Measurements from ENCODE around the gene LILRB5. TPM values are rescaled to one million over a fixed set of nuclear protein-coding genes. Genes with fewer than 3 reads are reported as not detected.
"Not testable (repeated sequence)": the region's sequence is repeated elsewhere in the genome, so short reads cannot be mapped to it uniquely, and the experiment has no call there.

Gene LILRB5
- polyA plus RNA-seq, 2 of the 4 experiments (the other 2 are of a cell fraction): not detected

DNA sequence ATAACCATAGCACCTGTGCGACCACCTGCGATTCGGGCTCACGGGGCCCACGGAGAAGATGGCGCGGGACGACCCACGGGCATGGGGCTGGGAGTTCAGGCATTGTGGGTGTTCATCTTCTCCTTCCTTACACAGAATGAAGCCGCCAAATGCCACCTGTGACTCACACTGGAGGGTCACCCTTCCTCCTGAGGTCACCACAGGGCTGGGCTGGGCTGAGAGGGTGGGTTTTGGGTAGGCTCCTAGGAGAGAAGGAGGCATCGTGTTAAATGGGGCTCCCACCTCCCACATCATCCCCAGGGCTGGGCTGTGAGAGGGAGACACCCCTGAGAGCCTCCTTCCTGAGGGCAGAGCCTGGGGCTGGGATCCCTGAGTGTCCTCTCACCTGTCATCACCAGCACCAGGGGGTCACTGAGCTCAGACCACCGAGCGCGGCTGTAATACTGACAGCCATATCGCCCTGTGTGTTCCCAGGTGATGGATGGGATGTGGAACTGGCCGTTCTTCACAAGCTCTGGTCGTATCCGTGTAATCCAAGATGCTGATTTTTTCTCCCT, 22.4 kb upstream of the LILRB5 start:
- H3K27ac ChIP-seq: no peak overlapping the region
- no peak for DNase-seq (ENCODE audit: low read depth in 1 of 2, low spot score in 1 of 2)
- FAIRE-seq: no peak
- no peaks in the 10 kb centered on the region for H3K9me3 ChIP-seq
- H3K4me3 ChIP-seq: no peak overlapping the region
- CTCF ChIA-PET: interaction anchor here (1.1 to 5.4 kb wide), 2 partner anchors 13 to 18 kb away, joined by 3 to 28 read pairs; no protein-coding TSS in a partner anchor
- H3K4me1 ChIP-seq: no peaks in the 10 kb centered on the region
- no peak for TF ChIP-seq BCL3 (IDR thresholded peaks at IDR 0.05)
- no peak for TF ChIP-seq HOXB5 (CRISPR knock-in tag; IDR thresholded peaks at IDR 0.05)
- no peak for TF ChIP-seq RNF2 (IDR thresholded peaks at IDR 0.05; ENCODE audit: borderline replicate concordance, low read depth)
- no peak for TF ChIP-seq HOXA7 (CRISPR knock-in tag; IDR thresholded peaks at IDR 0.05)
- TF ChIP-seq TP53 (CRISPR knock-in tag; IDR thresholded peaks at IDR 0.05): no peak
- TF ChIP-seq NPAS2 (CRISPR knock-in tag; IDR thresholded peaks at IDR 0.05; ENCODE audit: borderline replicate concordance): no peak
- TF ChIP-seq CEBPB (IDR thresholded peaks at IDR 0.05): no peak
- POLR2A ChIA-PET: no interaction called here
- WGBS (ENCODE audit: missing lambda C conversion rate): 5% methylated on average over 18 of the region's 18 CpGs
- ATAC-seq: peak in 1 of 2 experiments; percentile 28; a peak in 2 of 6 replicates
- H3K4me2 ChIP-seq: no peak overlapping the region

- CTCF ChIA-PET: interaction anchor here (5.4 kb wide), 1 partner anchor 12 kb away, joined by 28 read pairs; no protein-coding TSS in a partner anchor
- ATAC-seq; FAIRE-seq; DNase-seq (ENCODE audit: low read depth in 1 of 2, low spot score in 1 of 2); H3K4me1 ChIP-seq; H3K4me3 ChIP-seq; H3K27ac ChIP-seq; H3K9me3 ChIP-seq; H3K4me2 ChIP-seq; POLR2A ChIA-PET: not testable (repeated sequence)
- 25% methylated on average over 15 of the region's 15 CpGs for WGBS (ENCODE audit: missing lambda C conversion rate)
These were observed 21.6 kb upstream of the LILRB5 start for GRCh38 chr19:54278571-54279195.

DNA sequence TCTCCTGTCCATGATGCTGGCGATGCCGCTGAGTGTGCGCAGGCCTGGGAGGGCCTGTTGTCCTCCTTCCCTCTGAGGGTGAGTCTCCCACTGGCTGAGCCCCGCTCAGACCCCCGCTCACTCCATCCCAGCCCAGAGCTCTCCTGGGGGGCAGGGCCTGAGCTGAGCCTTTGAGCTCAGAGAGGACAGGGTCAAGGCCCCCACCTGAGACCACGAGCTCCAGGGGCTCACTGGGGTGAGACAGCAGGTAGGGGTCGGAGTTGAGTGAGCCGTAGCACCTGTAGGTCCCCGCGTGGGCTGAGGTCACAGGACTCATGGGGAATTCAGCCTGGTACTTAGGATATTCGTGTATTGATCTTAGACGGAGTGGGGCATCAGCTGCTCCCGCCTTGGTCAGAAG, 21.0 kb upstream of the LILRB5 start:
- H3K4me1 ChIP-seq; POLR2A ChIA-PET; H3K27ac ChIP-seq; DNase-seq (ENCODE audit: low read depth in 1 of 2, low spot score in 1 of 2); H3K9me3 ChIP-seq; FAIRE-seq; H3K4me2 ChIP-seq; H3K4me3 ChIP-seq: not testable (repeated sequence)
- WGBS (ENCODE audit: missing lambda C conversion rate): 66% methylated on average over 11 of the region's 13 CpGs
- ATAC-seq: peak in 1 of 2 experiments; percentile 8; a peak in 1 of 6 replicates
- CTCF ChIA-PET: interaction anchor here (5.4 kb wide), 1 partner anchor 12 kb away, joined by 28 read pairs; no protein-coding TSS in a partner anchor

DNA sequence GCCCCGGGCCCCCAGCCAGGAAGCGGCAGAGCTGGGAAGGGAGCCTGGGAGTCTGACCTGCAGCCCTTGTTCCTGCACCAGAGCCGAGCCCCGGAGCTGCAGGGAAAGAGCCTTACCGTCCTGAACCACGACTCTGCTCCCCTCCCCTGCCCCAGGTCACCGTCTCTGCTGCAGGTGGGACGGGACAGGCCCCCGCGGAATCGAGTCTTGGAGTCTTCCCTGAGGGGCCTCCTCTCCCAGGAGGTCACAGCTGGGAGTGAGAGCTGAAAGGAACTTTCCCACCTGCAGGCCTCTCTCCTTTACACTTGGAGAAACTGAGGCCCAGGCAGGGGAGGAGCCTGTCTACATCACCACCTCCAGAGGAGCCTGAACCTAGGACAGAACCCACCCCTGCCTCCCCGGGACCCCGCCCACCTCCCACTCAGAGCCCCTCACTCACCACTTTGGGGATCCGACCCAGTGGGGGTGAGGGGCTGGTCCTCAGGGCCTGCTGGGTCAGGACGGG, 20.1 kb upstream of the LILRB5 start:
- ATAC-seq; H3K27ac ChIP-seq; H3K9me3 ChIP-seq; DNase-seq (ENCODE audit: low read depth in 1 of 2, low spot score in 1 of 2); POLR2A ChIA-PET; H3K4me2 ChIP-seq; H3K4me1 ChIP-seq; FAIRE-seq; H3K4me3 ChIP-seq: not testable (repeated sequence)
- 18% methylated on average over 5 of the region's 15 CpGs for WGBS (ENCODE audit: missing lambda C conversion rate)
- CTCF ChIA-PET: interaction anchor here (5.4 kb wide), 1 partner anchor 11 kb away, joined by 28 read pairs; no protein-coding TSS in a partner anchor

- ChIA-PET POLR2A (no interaction called here), CTCF (interaction anchor here (5.4 kb wide), 1 partner anchor 10 kb away, joined by 28 read pairs; no protein-coding TSS in a partner anchor)
- Histone ChIP-seq H3K4me2 (no peak overlapping the region), H3K4me3 (no peak overlapping the region), H3K27ac (no peak overlapping the region), H3K4me1 (no peaks in the 10 kb centered on the region), H3K9me3 (no peaks in the 10 kb centered on the region)
- no peak for DNase-seq (ENCODE audit: low read depth in 1 of 2, low spot score in 1 of 2)
- FAIRE-seq: no peak
- peak in 1 of 2 experiments; percentile 12; a peak in 3 of 6 replicates for ATAC-seq
- 26% methylated on average over 9 of the region's 9 CpGs for WGBS (ENCODE audit: missing lambda C conversion rate)
- no peak for TF ChIP-seq MAZ (IDR thresholded peaks at IDR 0.05; ENCODE audit: borderline replicate concordance, low read depth, low read length)
- TF ChIP-seq CBX8 (IDR thresholded peaks at IDR 0.05): no peak
- no peak for TF ChIP-seq FOSL2 (IDR thresholded peaks at IDR 0.05)
- no peak for TF ChIP-seq FOSL2 (CRISPR knock-in tag; IDR thresholded peaks at IDR 0.05)
- no peak for TF ChIP-seq CHD2 (IDR thresholded peaks at IDR 0.05; ENCODE audit: low read length, partially characterized antibody)
- TF ChIP-seq, protein P1, sequence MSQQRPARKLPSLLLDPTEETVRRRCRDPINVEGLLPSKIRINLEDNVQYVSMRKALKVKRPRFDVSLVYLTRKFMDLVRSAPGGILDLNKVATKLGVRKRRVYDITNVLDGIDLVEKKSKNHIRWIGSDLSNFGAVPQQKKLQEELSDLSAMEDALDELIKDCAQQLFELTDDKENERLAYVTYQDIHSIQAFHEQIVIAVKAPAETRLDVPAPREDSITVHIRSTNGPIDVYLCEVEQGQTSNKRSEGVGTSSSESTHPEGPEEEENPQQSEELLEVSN (IDR thresholded peaks at IDR 0.05; ENCODE audit: borderline replicate concordance, low read depth): no peak
- TF ChIP-seq REST (IDR thresholded peaks at IDR 0.05): no peak
- no peak for TF ChIP-seq CBX2 (IDR thresholded peaks at IDR 0.05; ENCODE audit: borderline replicate concordance, low read depth)
- no peak for TF ChIP-seq RARB (CRISPR knock-in tag; IDR thresholded peaks at IDR 0.05)
- TF ChIP-seq ZC3H11A (IDR thresholded peaks at IDR 0.05): no peak
- no peak for TF ChIP-seq HOXA7 (CRISPR knock-in tag; IDR thresholded peaks at IDR 0.05)
- TF ChIP-seq ZNF302 (CRISPR knock-in tag; IDR thresholded peaks at IDR 0.05): no peak
- TF ChIP-seq CHD4 (IDR thresholded peaks at IDR 0.05; ENCODE audit: borderline replicate concordance): no peak
- no peak for TF ChIP-seq TFCP2L1 (CRISPR knock-in tag; IDR thresholded peaks at IDR 0.05)
These were observed 18.9 kb upstream of the LILRB5 start for GRCh38 chr19:54275951-54276350.
